H9 (cell line): Measurements from ENCODE around the gene TEC. TPM values are rescaled to one million over a fixed set of nuclear protein-coding genes. Genes with fewer than 3 reads are reported as not detected.

Source experiments
- DNase-seq: peaks from one replicate; pipeline ENCODE4 v3.0.0-alpha.2; 2017
- H2AFZ ChIP-seq: one replicate; pipeline ENCODE4 v1.6.1; 2013; ENCODE audit warnings: mild to moderate bottlenecking, low read length, control low read depth, moderate library complexity
- H2AK5ac ChIP-seq: 2 replicates; pipeline ENCODE4 v1.6.1; 2013; ENCODE audit warnings: low read length, control low read depth, mixed read lengths; ENCODE audit not compliant: insufficient read length
- H2BK120ac ChIP-seq: one replicate; pipeline ENCODE4 v1.6.1; 2013; ENCODE audit warnings: low read depth, mild to moderate bottlenecking, low read length, control low read depth, inconsistent platforms; ENCODE audit not compliant: poor library complexity, severe bottlenecking
- H2BK12ac ChIP-seq: 2 replicates; pipeline ENCODE4 v1.6.1; 2013; ENCODE audit warnings: low read length, control low read depth, mixed read lengths, low read depth; ENCODE audit not compliant: insufficient read length
- H2BK15ac ChIP-seq: 2 replicates; pipeline ENCODE4 v1.6.1; 2013; ENCODE audit warnings: low read depth, low read length, control low read depth
- H2BK20ac ChIP-seq: one replicate; pipeline ENCODE4 v1.6.1; 2013; ENCODE audit warnings: low read depth, mild to moderate bottlenecking, low read length, control low read depth, inconsistent platforms; ENCODE audit not compliant: poor library complexity, severe bottlenecking
- H2BK5ac ChIP-seq: 2 replicates; pipeline ENCODE4 v1.6.1; 2013; ENCODE audit warnings: low read length, control low read depth, mixed read lengths; ENCODE audit not compliant: insufficient read length
- H3K14ac ChIP-seq: 2 replicates; pipeline ENCODE4 v1.6.1; 2013; ENCODE audit warnings: low read length, control low read depth; ENCODE audit not compliant: insufficient read depth
- H3K18ac ChIP-seq: 2 replicates; pipeline ENCODE4 v1.6.1; 2013; ENCODE audit warnings: low read depth, mild to moderate bottlenecking, mixed read lengths, low read length, control low read depth; ENCODE audit not compliant: insufficient read length
- H3K23ac ChIP-seq: 2 replicates; pipeline ENCODE4 v1.6.1; 2013; ENCODE audit warnings: low read length, control low read depth, mixed read lengths, low read depth; ENCODE audit not compliant: insufficient read length
- H3K23me2 ChIP-seq: 2 replicates; pipeline ENCODE4 v1.6.1; 2013; ENCODE audit warnings: low read depth, mild to moderate bottlenecking, mixed read lengths, low read length, control low read depth; ENCODE audit not compliant: insufficient read length, poor library complexity, severe bottlenecking
- H3K27ac ChIP-seq: 2 replicates; pipeline ENCODE4 v1.5.1; 2013; ENCODE audit warnings: low read length, control low read depth, mixed read lengths, low read depth; ENCODE audit not compliant: insufficient read length
- H3K27me3 ChIP-seq: 2 replicates; pipeline ENCODE4 v1.6.1; 2013; ENCODE audit warnings: low read length, control low read depth, inconsistent platforms; ENCODE audit not compliant: insufficient read depth
- H3K4ac ChIP-seq: 2 replicates; pipeline ENCODE4 v1.6.1; 2013; ENCODE audit warnings: low read depth, mild to moderate bottlenecking, control low read depth, inconsistent platforms, low read length, moderate library complexity
- H3K4me1 ChIP-seq: 2 replicates; pipeline ENCODE4 v1.6.1; 2013; ENCODE audit warnings: low read length, control low read depth, inconsistent platforms; ENCODE audit not compliant: insufficient read depth
- H3K4me2 ChIP-seq: 2 replicates; pipeline ENCODE4 v1.6.1; 2013; ENCODE audit warnings: low read length, control low read depth, mixed read lengths; ENCODE audit not compliant: insufficient read length, insufficient read depth
- H3K56ac ChIP-seq: 2 replicates; pipeline ENCODE4 v1.6.1; 2013; ENCODE audit warnings: low read depth, mild to moderate bottlenecking, mixed read lengths, low read length, control low read depth; ENCODE audit not compliant: insufficient read length
- H3K79me1 ChIP-seq: 2 replicates; pipeline ENCODE4 v1.6.1; 2013; ENCODE audit warnings: low read depth, mild to moderate bottlenecking, moderate library complexity, low read length, control low read depth, inconsistent platforms; ENCODE audit not compliant: insufficient read depth, poor library complexity, severe bottlenecking
- H3K79me2 ChIP-seq: 2 replicates; pipeline ENCODE4 v1.6.1; 2013; ENCODE audit warnings: low read length, control low read depth, inconsistent platforms; ENCODE audit not compliant: insufficient read depth
- H3K9ac ChIP-seq: 2 replicates; pipeline ENCODE4 v1.6.1; 2013; ENCODE audit warnings: low read length, control low read depth, mixed read lengths; ENCODE audit not compliant: insufficient read length; ENCODE audit errors: extremely low read depth
- H3K9me3 ChIP-seq: one replicate; pipeline ENCODE4 v1.6.1; 2013; ENCODE audit warnings: low read depth, low read length, inconsistent platforms; ENCODE audit not compliant: control insufficient read depth
- H3T11ph ChIP-seq: one replicate; pipeline ENCODE4 v1.6.1; 2013; ENCODE audit warnings: mild to moderate bottlenecking, low read length, control low read depth, inconsistent platforms
- H4K20me1 ChIP-seq: one replicate; pipeline ENCODE4 v1.6.1; 2013; ENCODE audit not compliant: control insufficient read depth, insufficient read length, insufficient read depth
- H4K5ac ChIP-seq: 2 replicates; pipeline ENCODE4 v1.6.1; 2013; ENCODE audit warnings: low read depth, mild to moderate bottlenecking, mixed read lengths, low read length, control low read depth; ENCODE audit not compliant: insufficient read length
- H4K8ac ChIP-seq: replicated peaks from 2 replicates; pipeline ENCODE4 v1.6.1; 2013; ENCODE audit warnings: low read length, control low read depth, mixed read lengths, low read depth; ENCODE audit not compliant: insufficient read length
- H4K91ac ChIP-seq: 2 replicates; pipeline ENCODE4 v1.6.1; 2013; ENCODE audit warnings: low read depth, mild to moderate bottlenecking, moderate library complexity, mixed read lengths, low read length, control low read depth; ENCODE audit not compliant: insufficient read length
- H3K27ac Mint-ChIP-seq, 3 experiments: 2 replicates in 2 of 3; 3 replicates in 1 of 3; pipeline ENCODE4 v1.8.0; 2020 to 2021; ENCODE audit warnings: mixed read lengths in 3 of 3, mild to moderate bottlenecking in 1 of 3, moderate library complexity in 1 of 3
- H3K27me3 Mint-ChIP-seq: 2 replicates; pipeline ENCODE4 v1.8.0; 2021; ENCODE audit warnings: low read depth, mild to moderate bottlenecking, moderate library complexity, mixed read lengths
- H3K36me3 Mint-ChIP-seq, 3 experiments: 2 replicates in 2 of 3; 3 replicates in 1 of 3; pipeline ENCODE4 v1.8.0; 2020 to 2021; ENCODE audit warnings: low read depth in 3 of 3, mixed read lengths in 3 of 3; ENCODE audit not compliant: insufficient read depth in 1 of 3
- H3K4me1 Mint-ChIP-seq, 2 experiments: 2 replicates each; pipeline ENCODE4 v1.8.0; 2020; ENCODE audit warnings: mixed read lengths in 2 of 2
- H3K4me3 Mint-ChIP-seq, 2 experiments: 2 replicates in 1 of 2; 3 replicates in 1 of 2; pipeline ENCODE4 v1.8.0; 2020 to 2021; ENCODE audit warnings: mild to moderate bottlenecking in 2 of 2, mixed read lengths in 2 of 2, moderate library complexity in 1 of 2
- H3K9me3 Mint-ChIP-seq, 2 experiments: 2 replicates in 1 of 2; 3 replicates in 1 of 2; pipeline ENCODE4 v1.8.0; 2020; ENCODE audit warnings: mild to moderate bottlenecking in 2 of 2, mixed read lengths in 2 of 2, moderate library complexity in 1 of 2
- CTCF ChIP-seq: fragments of 200-600 bp; sonication (generic); conservative IDR thresholded peaks from 3 replicates; pipeline ENCODE4 v1.8.0; 2021; ENCODE audit warnings: antibody characterized with exemption, mild to moderate bottlenecking
- WGBS: extraction: QIAGEN DNeasy Blood & Tissue Kit; methylation state at CpG from one replicate; pipeline ENCODE4 v1.1.7; 2013; ENCODE audit warnings: missing lambda C conversion rate, low lambda C conversion rate, mixed read lengths; ENCODE audit not compliant: insufficient read length; ENCODE audit errors: extremely low coverage; 5-methylcytosine and 5-hydroxymethylcytosine counted together
- total RNA-seq: library from RNA; stranded (reverse); gene quantifications from 2 replicates; pipeline ENCODE4 v1.2.1, GENCODE V29; 2021

The TEC gene
- total RNA-seq, 1 experiment from 2014 or later = 1.8 TPM

- Mint-ChIP-seq H3K9me3 (no peaks in the 10 kb centered on the region), H3K4me1 (no peaks in the 10 kb centered on the region), H3K4me3 (no peak overlapping the region), H3K27ac (no peak overlapping the region; a peak in 1 of 7 replicates), H3K27me3 (no peaks in the 10 kb centered on the region), H3K36me3 (no peaks in the 10 kb centered on the region)
- Histone ChIP-seq H2AFZ (no peak overlapping the region), H4K91ac (no peak overlapping the region), H4K20me1 (no peaks in the 10 kb centered on the region), H3K56ac (no peak overlapping the region), H3K27ac (no peak overlapping the region), H3K79me1 (no peaks in the 10 kb centered on the region), H3K27me3 (no peaks in the 10 kb centered on the region), H2BK15ac (no peak overlapping the region), H3K14ac (no peak overlapping the region), H4K5ac (no peak overlapping the region), H3K4ac (no peak overlapping the region), H2AK5ac (no peak overlapping the region), H3K9ac (no peak overlapping the region), H3K79me2 (no peaks in the 10 kb centered on the region), H2BK12ac (no peak overlapping the region), H3K4me2 (no peak overlapping the region), H3K23me2 (no peaks in the 10 kb centered on the region), H3T11ph (no peak overlapping the region), H4K8ac (no peak overlapping the region), H2BK5ac (no peak overlapping the region), H3K4me1 (no peaks in the 10 kb centered on the region), H3K9me3 (no peaks in the 10 kb centered on the region), H2BK120ac (no peak overlapping the region), H3K23ac (no peak overlapping the region), H3K18ac (no peak overlapping the region), H2BK20ac (no peak overlapping the region)
- TF ChIP-seq CTCF = no peak
- WGBS = no CpG with 5 or more reads among the region's 4 CpGs
- no peak for DNase-seq
These were observed 25.0 kb downstream of the TEC start for GRCh38 chr4:48244665-48245064.
